Measurements from ENCODE around the gene SIRT5.

DNA sequence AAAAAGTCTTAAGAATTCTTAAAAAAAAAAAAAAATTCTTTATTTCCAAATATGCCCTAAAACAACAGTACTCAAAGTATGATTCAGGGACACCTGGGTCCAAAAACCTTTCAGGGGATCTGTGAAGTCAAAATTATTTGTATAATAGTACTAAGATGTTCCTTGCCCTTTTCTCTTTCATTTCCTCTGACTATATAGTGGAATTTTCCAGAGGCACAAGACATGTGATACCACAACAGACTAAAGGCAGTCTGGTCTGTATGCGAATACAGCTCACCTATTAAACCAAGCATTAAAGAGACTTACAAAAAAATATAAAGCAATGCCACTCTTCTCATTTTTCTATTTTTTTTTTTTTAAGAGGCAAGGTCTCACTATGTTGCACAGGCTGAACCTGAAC, 56.1 kb downstream of the SIRT5 start:
- TF ChIP-seq POLR2A (IDR thresholded peaks at IDR 0.05; ENCODE audit: borderline replicate concordance, extremely low read depth, insufficient read depth, insufficient read length) (no peak), EZH2 (IDR thresholded peaks at IDR 0.05) (no peak), CEBPB (IDR thresholded peaks at IDR 0.05; ENCODE audit: low read depth) (no peak), TCF7L2 (IDR thresholded peaks at IDR 0.05; ENCODE audit: borderline replicate concordance, extremely low read depth, insufficient read depth, insufficient read length) (no peak), JUND (IDR thresholded peaks at IDR 0.05) (no peak), ZFX (IDR thresholded peaks at IDR 0.05) (no peak), POLR2AphosphoS5 (IDR thresholded peaks at IDR 0.05; ENCODE audit: low read depth, low read length) (no peak), EGR1 (IDR thresholded peaks at IDR 0.05; ENCODE audit: low read depth) (no peak), SRF (IDR thresholded peaks at IDR 0.05; ENCODE audit: low read depth) (no peak), YY1 (IDR thresholded peaks at IDR 0.05; ENCODE audit: extremely low read depth, insufficient replicate concordance, low read depth, low read length) (no peak)
- TF ChIP-seq, protein P1, sequence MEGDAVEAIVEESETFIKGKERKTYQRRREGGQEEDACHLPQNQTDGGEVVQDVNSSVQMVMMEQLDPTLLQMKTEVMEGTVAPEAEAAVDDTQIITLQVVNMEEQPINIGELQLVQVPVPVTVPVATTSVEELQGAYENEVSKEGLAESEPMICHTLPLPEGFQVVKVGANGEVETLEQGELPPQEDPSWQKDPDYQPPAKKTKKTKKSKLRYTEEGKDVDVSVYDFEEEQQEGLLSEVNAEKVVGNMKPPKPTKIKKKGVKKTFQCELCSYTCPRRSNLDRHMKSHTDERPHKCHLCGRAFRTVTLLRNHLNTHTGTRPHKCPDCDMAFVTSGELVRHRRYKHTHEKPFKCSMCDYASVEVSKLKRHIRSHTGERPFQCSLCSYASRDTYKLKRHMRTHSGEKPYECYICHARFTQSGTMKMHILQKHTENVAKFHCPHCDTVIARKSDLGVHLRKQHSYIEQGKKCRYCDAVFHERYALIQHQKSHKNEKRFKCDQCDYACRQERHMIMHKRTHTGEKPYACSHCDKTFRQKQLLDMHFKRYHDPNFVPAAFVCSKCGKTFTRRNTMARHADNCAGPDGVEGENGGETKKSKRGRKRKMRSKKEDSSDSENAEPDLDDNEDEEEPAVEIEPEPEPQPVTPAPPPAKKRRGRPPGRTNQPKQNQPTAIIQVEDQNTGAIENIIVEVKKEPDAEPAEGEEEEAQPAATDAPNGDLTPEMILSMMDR (IDR thresholded peaks at IDR 0.05 in 2 of 3, conservative IDR thresholded peaks at IDR 0.05 in 1 of 3; ENCODE audit: borderline replicate concordance in 1 of 3, insufficient read depth in 1 of 3, low read depth in 2 of 3, low read length in 2 of 3), result no peak
- TF ChIP-seq, protein P2, sequence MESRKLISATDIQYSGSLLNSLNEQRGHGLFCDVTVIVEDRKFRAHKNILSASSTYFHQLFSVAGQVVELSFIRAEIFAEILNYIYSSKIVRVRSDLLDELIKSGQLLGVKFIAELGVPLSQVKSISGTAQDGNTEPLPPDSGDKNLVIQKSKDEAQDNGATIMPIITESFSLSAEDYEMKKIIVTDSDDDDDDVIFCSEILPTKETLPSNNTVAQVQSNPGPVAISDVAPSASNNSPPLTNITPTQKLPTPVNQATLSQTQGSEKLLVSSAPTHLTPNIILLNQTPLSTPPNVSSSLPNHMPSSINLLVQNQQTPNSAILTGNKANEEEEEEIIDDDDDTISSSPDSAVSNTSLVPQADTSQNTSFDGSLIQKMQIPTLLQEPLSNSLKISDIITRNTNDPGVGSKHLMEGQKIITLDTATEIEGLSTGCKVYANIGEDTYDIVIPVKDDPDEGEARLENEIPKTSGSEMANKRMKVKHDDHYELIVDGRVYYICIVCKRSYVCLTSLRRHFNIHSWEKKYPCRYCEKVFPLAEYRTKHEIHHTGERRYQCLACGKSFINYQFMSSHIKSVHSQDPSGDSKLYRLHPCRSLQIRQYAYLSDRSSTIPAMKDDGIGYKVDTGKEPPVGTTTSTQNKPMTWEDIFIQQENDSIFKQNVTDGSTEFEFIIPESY (IDR thresholded peaks at IDR 0.05; ENCODE audit: extremely low read depth, insufficient replicate concordance, low read length), result no peak
